Measurements from ENCODE around the gene ERC2. TPM values are rescaled to one million over a fixed set of nuclear protein-coding genes. Genes with fewer than 3 reads are reported as not detected.

The ERC2 gene
- total RNA-seq, 1 experiment from 2014 or later = 0.77 TPM

DNA sequence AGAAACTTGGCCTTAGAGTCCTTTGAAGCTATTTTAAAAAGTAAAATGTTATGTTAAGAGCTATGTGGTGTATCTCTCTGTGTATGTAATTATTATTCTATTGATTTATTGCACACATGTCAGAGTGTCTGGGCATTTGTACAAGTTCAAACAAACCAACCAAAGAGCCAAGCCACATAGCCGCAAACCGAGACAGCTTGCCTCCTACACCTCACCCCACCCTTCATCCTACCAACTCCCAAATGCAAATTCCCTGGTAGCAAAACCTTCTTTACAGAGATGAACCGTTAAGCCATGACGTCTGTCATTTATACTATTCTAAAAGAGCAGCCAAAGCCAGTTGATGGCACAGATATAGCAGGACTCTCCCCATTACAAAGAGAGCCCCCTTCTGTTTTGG, 332.3 kb downstream of the ERC2 start:
- Histone ChIP-seq H3F3A (ENCODE audit: low read length, unreplicated experiment) (peaks cover 9% of the 10 kb centered on the region), H3K4me3 (ENCODE audit: low read length) (no peak overlapping the region), H3K4me1 (ENCODE audit: insufficient read depth, low read length) (peaks cover 29% of the 10 kb centered on the region), H3K27me3 (ENCODE audit: low read length) (0 out of 2 replicates have a peak, but pooled peaks cover 4% of the 10 kb centered on the region), H3K9me2 (replicated peaks; ENCODE audit: low read length) (no peaks in the 10 kb centered on the region), H2AFZ (ENCODE audit: low read length) (no peak overlapping the region), H3K9ac (ENCODE audit: low read length) (no peak overlapping the region), H3K79me2 (ENCODE audit: low read length) (no peaks in the 10 kb centered on the region), H3K9me3 (ENCODE audit: low read length) (no peaks in the 10 kb centered on the region), H3K27ac (ENCODE audit: low read length) (no peak overlapping the region), H3K4me2 (ENCODE audit: low read length) (no peak overlapping the region), H3K36me3 (ENCODE audit: low read depth, low read length) (no peaks in the 10 kb centered on the region), H4K20me1 (ENCODE audit: low read length) (no peaks in the 10 kb centered on the region)
- ChIA-PET POLR2A (ENCODE audit: unreplicated experiment) (no interaction called here), CTCF (no interaction called here)
- intact Hi-C loops (cut with micrococcal nuclease) = no loop called here
- DNase-seq (no peak), ATAC-seq (no peak)
- BruUV-seq (replicated peaks) = no TSS peak
- TF ChIP-seq, protein P1, sequence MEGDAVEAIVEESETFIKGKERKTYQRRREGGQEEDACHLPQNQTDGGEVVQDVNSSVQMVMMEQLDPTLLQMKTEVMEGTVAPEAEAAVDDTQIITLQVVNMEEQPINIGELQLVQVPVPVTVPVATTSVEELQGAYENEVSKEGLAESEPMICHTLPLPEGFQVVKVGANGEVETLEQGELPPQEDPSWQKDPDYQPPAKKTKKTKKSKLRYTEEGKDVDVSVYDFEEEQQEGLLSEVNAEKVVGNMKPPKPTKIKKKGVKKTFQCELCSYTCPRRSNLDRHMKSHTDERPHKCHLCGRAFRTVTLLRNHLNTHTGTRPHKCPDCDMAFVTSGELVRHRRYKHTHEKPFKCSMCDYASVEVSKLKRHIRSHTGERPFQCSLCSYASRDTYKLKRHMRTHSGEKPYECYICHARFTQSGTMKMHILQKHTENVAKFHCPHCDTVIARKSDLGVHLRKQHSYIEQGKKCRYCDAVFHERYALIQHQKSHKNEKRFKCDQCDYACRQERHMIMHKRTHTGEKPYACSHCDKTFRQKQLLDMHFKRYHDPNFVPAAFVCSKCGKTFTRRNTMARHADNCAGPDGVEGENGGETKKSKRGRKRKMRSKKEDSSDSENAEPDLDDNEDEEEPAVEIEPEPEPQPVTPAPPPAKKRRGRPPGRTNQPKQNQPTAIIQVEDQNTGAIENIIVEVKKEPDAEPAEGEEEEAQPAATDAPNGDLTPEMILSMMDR (conservative IDR thresholded peaks at IDR 0.05; ENCODE audit: low read depth, low read length) = no peak
- TF ChIP-seq EZH2phosphoT487 (IDR thresholded peaks at IDR 0.05; ENCODE audit: borderline replicate concordance, low read length) (no peak), EZH2 (IDR thresholded peaks at IDR 0.05; ENCODE audit: low read length, unreplicated experiment) (no peak)

DNA sequence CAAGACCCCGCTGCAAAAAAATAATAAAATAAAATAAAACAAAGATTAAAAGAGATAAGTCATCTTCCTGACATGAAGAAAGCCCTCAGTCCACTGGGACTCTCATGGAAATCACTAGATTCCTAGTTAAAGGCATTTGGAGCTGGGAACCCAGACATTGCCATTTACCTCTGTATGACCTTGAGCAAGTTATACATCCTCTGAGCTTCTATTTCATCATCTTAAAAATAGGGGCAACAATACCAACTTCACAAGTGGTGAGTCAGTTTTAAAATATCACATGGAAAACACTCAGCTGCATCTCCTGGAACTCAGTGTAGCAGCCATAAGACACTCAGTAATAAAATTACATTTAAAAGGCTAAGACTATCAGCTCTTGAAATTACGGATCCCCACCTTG, 334.8 kb downstream of the ERC2 start:
- H3K9ac ChIP-seq (ENCODE audit: low read length) = no peak overlapping the region
- no peaks in the 10 kb centered on the region for H3K36me3 ChIP-seq (ENCODE audit: low read depth, low read length)
- H2AFZ ChIP-seq (ENCODE audit: low read length) = no peak overlapping the region
- peaks cover 9% of the 10 kb centered on the region for H3F3A ChIP-seq (ENCODE audit: low read length, unreplicated experiment)
- no peak overlapping the region for H3K4me3 ChIP-seq (ENCODE audit: low read length)
- BruUV-seq (replicated peaks) = no TSS peak
- intact Hi-C loops (cut with micrococcal nuclease) = loop anchor here (5.0 kb wide), 1 partner anchor 119 kb away; no protein-coding TSS in a partner anchor
- ChIA-PET CTCF (interaction anchor here (0.6 kb wide), 1 partner anchor 420 kb away, joined by 3 read pairs; no protein-coding TSS in a partner anchor), POLR2A (ENCODE audit: unreplicated experiment) (interaction anchor here (0.7 kb wide), 1 partner anchor 17 kb away, joined by 4 read pairs; no protein-coding TSS in a partner anchor)
- H3K27ac ChIP-seq (ENCODE audit: low read length) = no peak overlapping the region
- DNase-seq (peak; percentile 59), ATAC-seq (peak; percentile 20)
- no peaks in the 10 kb centered on the region for H3K9me3 ChIP-seq (ENCODE audit: low read length)
- peaks cover 41% of the 10 kb centered on the region for H3K4me1 ChIP-seq (ENCODE audit: insufficient read depth, low read length)
- no peaks in the 10 kb centered on the region for H4K20me1 ChIP-seq (ENCODE audit: low read length)
- peak overlapping the region; percentile 35; the same call in 1 of the 2 replicates for H3K4me2 ChIP-seq (ENCODE audit: low read length)
- H3K79me2 ChIP-seq (ENCODE audit: low read length) = no peaks in the 10 kb centered on the region
- no peaks in the 10 kb centered on the region for H3K27me3 ChIP-seq (ENCODE audit: low read length)
- TF ChIP-seq EZH2 (IDR thresholded peaks at IDR 0.05; ENCODE audit: low read length, unreplicated experiment) = no peak
- TF ChIP-seq EZH2phosphoT487 (IDR thresholded peaks at IDR 0.05; ENCODE audit: borderline replicate concordance, low read length) = no peak
- no peaks in the 10 kb centered on the region for H3K9me2 ChIP-seq (replicated peaks; ENCODE audit: low read length)

GRCh38 chr3:56132762-56133161, 335.5 kb downstream of the ERC2 start:
- Histone ChIP-seq H3K79me2 (ENCODE audit: low read length) (no peaks in the 10 kb centered on the region), H3K4me1 (ENCODE audit: insufficient read depth, low read length) (peaks cover 41% of the 10 kb centered on the region), H3K36me3 (ENCODE audit: low read depth, low read length) (no peaks in the 10 kb centered on the region), H3K4me2 (ENCODE audit: low read length) (peak overlapping the region; percentile 58; the same call in 1 of the 2 replicates), H3K4me3 (ENCODE audit: low read length) (no peak overlapping the region), H3K9me3 (ENCODE audit: low read length) (no peaks in the 10 kb centered on the region), H3K9me2 (replicated peaks; ENCODE audit: low read length) (no peaks in the 10 kb centered on the region), H2AFZ (ENCODE audit: low read length) (no peak overlapping the region), H4K20me1 (ENCODE audit: low read length) (no peaks in the 10 kb centered on the region), H3K27me3 (ENCODE audit: low read length) (no peaks in the 10 kb centered on the region), H3K9ac (ENCODE audit: low read length) (no peak overlapping the region), H3K27ac (ENCODE audit: low read length) (no peak overlapping the region), H3F3A (ENCODE audit: low read length, unreplicated experiment) (peaks cover 9% of the 10 kb centered on the region)
- POLR2A ChIA-PET (ENCODE audit: unreplicated experiment) = no interaction called here
- no peak for DNase-seq
- no TSS peak for BruUV-seq (replicated peaks)
- no peak for TF ChIP-seq EZH2phosphoT487 (IDR thresholded peaks at IDR 0.05; ENCODE audit: borderline replicate concordance, low read length)
- no peak for TF ChIP-seq EZH2 (IDR thresholded peaks at IDR 0.05; ENCODE audit: low read length, unreplicated experiment)
- TF ChIP-seq, protein P1 (conservative IDR thresholded peaks at IDR 0.05; ENCODE audit: low read depth, low read length) = no peak
- CTCF ChIA-PET = interaction anchor here (0.6 kb wide), 1 partner anchor 419 kb away, joined by 3 read pairs; no protein-coding TSS in a partner anchor
- ATAC-seq = no peak
- intact Hi-C loops (cut with micrococcal nuclease) = loop anchor here (5.0 kb wide), 1 partner anchor 120 kb away; no protein-coding TSS in a partner anchor

Data from PC-3 (cell line).